HEK293 (cell line): ENCODE results near the gene FAM76B.
A peak's percentile ranks its signal among the peaks of the same experiment; 100 is the strongest.

Experiments
- CTCF ChIA-PET: fragments of 350-600 bp; formaldehyde crosslinking; extraction: SDS; loops from one replicate; lab custom pipeline; 2021; ENCODE audit warnings: antibody characterized with exemption; lab: Yijun Ruan, JAX
- POLR2A ChIA-PET: fragments of 300-600 bp; formaldehyde crosslinking; extraction: SDS; loops from one replicate; lab custom pipeline; 2020; ENCODE audit warnings: antibody characterized with exemption, inconsistent platforms; lab: Yijun Ruan, JAX
- H3K27ac ChIP-seq: fragments of 200-500 bp; sonication (Bioruptor generic); 2 replicates; pipeline ENCODE4 v1.5.1; 2014; ENCODE audit warnings: low read depth, low read length, control low read depth, inconsistent platforms; ENCODE audit errors: extremely low read depth
- H3K36me3 ChIP-seq, 2 experiments: fragments of 200-500 bp in 1 of 2; sonication (Bioruptor generic) in 1 of 2; 1 replicate in 1 of 2; 2 replicates in 1 of 2; pipeline ENCODE4 v1.5.1; 2014 to 2017; ENCODE audit warnings: inconsistent platforms in 2 of 2, low read length in 2 of 2; ENCODE audit not compliant: control insufficient read depth in 2 of 2, insufficient read depth in 1 of 2
- H3K4me1 ChIP-seq: fragments of 200-500 bp; sonication (Bioruptor generic); 2 replicates; pipeline ENCODE4 v1.5.1; 2014; ENCODE audit warnings: mild to moderate bottlenecking, low read length, inconsistent platforms; ENCODE audit not compliant: control insufficient read depth, insufficient read depth
- H3K4me3 ChIP-seq: 2 replicates; pipeline ENCODE4 v1.5.1; 2011; ENCODE audit warnings: low read depth, mild to moderate bottlenecking, control low read depth, low read length, moderate library complexity
- H3K9me3 ChIP-seq: fragments of 200-500 bp; sonication (Bioruptor generic); 2 replicates; pipeline ENCODE4 v1.5.1; 2014; ENCODE audit warnings: low read depth, low read length, inconsistent platforms; ENCODE audit not compliant: control insufficient read depth, insufficient read depth
- EGR2 ChIP-seq: fragments of 450-650 bp; formaldehyde crosslinking; IDR thresholded peaks from 2 replicates; pipeline ENCODE4 v1.5.1; 2016; ENCODE audit warnings: low read depth, missing biosample characterization, missing genetic modification characterization
- FEZF1 ChIP-seq: fragments of 450-650 bp; formaldehyde crosslinking; IDR thresholded peaks from 2 replicates; pipeline ENCODE4 v1.5.1; 2016; ENCODE audit warnings: missing biosample characterization, missing genetic modification characterization
- GFI1B ChIP-seq: fragments of 450-650 bp; formaldehyde crosslinking; IDR thresholded peaks from 2 replicates; pipeline ENCODE4 v1.5.1; 2016; ENCODE audit warnings: missing biosample characterization, missing genetic modification characterization
- GLIS2 ChIP-seq: fragments of 450-650 bp; formaldehyde crosslinking; IDR thresholded peaks from 2 replicates; pipeline ENCODE4 v1.5.1; 2016; ENCODE audit warnings: missing biosample characterization, missing genetic modification characterization
- IKZF3 ChIP-seq: fragments of 450-650 bp; IDR thresholded peaks from 2 replicates; pipeline ENCODE4 v1.5.0; 2018; ENCODE audit warnings: missing biosample characterization, mild to moderate bottlenecking, missing genetic modification characterization, moderate library complexity
- KLF1 ChIP-seq: fragments of 450-650 bp; formaldehyde crosslinking; IDR thresholded peaks from 2 replicates; pipeline ENCODE4 v1.5.1; 2016; ENCODE audit warnings: missing biosample characterization, missing genetic modification characterization
- OSR2 ChIP-seq: fragments of 450-650 bp; formaldehyde crosslinking; IDR thresholded peaks from 2 replicates; pipeline ENCODE4 v1.5.1; 2016; ENCODE audit warnings: missing biosample characterization, missing genetic modification characterization
- OVOL3 ChIP-seq: fragments of 450-650 bp; formaldehyde crosslinking; IDR thresholded peaks from 2 replicates; pipeline ENCODE4 v1.5.1; 2016; ENCODE audit warnings: missing biosample characterization, missing genetic modification characterization
- ZIC2 ChIP-seq: fragments of 450-650 bp; formaldehyde crosslinking; IDR thresholded peaks from 2 replicates; pipeline ENCODE4 v1.5.1; 2016; ENCODE audit warnings: missing biosample characterization, missing genetic modification characterization
- ZNF112 ChIP-seq: fragments of 450-650 bp; formaldehyde crosslinking; IDR thresholded peaks from 2 replicates; pipeline ENCODE4 v1.5.0; 2017; ENCODE audit warnings: missing biosample characterization, missing genetic modification characterization
- ZNF354C ChIP-seq: fragments of 450-650 bp; formaldehyde crosslinking; IDR thresholded peaks from 2 replicates; pipeline ENCODE4 v1.5.1; 2016; ENCODE audit warnings: missing biosample characterization, missing genetic modification characterization, low read depth, borderline replicate concordance
- ZNF416 ChIP-seq: fragments of 450-650 bp; formaldehyde crosslinking; IDR thresholded peaks from 2 replicates; pipeline ENCODE4 v1.5.1; 2016; ENCODE audit warnings: missing biosample characterization, missing genetic modification characterization
- ZNF433 ChIP-seq: fragments of 450-650 bp; formaldehyde crosslinking; IDR thresholded peaks from 2 replicates; pipeline ENCODE4 v1.5.1; 2016; ENCODE audit warnings: missing biosample characterization, missing genetic modification characterization, low read depth
- ZNF501 ChIP-seq: fragments of 450-650 bp; formaldehyde crosslinking; IDR thresholded peaks from 2 replicates; pipeline ENCODE4 v1.5.1; 2016; ENCODE audit warnings: missing biosample characterization, missing genetic modification characterization
- ZNF548 ChIP-seq: fragments of 450-650 bp; formaldehyde crosslinking; IDR thresholded peaks from 2 replicates; pipeline ENCODE4 v1.5.1; 2016; ENCODE audit warnings: missing biosample characterization, missing genetic modification characterization
- ZNF549 ChIP-seq: fragments of 450-650 bp; IDR thresholded peaks from 2 replicates; pipeline ENCODE4 v1.5.1; 2018; ENCODE audit warnings: missing biosample characterization, missing genetic modification characterization, mild to moderate bottlenecking, inconsistent platforms, moderate library complexity
- ZNF621 ChIP-seq: fragments of 450-650 bp; formaldehyde crosslinking; IDR thresholded peaks from 2 replicates; pipeline ENCODE4 v1.5.1; 2017; ENCODE audit warnings: missing biosample characterization, missing genetic modification characterization
- ZNF654 ChIP-seq: fragments of 450-650 bp; formaldehyde crosslinking; IDR thresholded peaks from 2 replicates; pipeline ENCODE4 v1.5.1; 2016; ENCODE audit warnings: low read depth, missing biosample characterization, missing genetic modification characterization
- ZNF660 ChIP-seq: fragments of 450-650 bp; IDR thresholded peaks from 2 replicates; pipeline ENCODE4 v1.5.1; 2018; ENCODE audit warnings: missing biosample characterization, mild to moderate bottlenecking, missing genetic modification characterization
- ZNF707 ChIP-seq: fragments of 450-650 bp; formaldehyde crosslinking; IDR thresholded peaks from 2 replicates; pipeline ENCODE4 v1.5.1; 2016; ENCODE audit warnings: missing biosample characterization, missing genetic modification characterization
- ZNF776 ChIP-seq: fragments of 450-650 bp; formaldehyde crosslinking; IDR thresholded peaks from 2 replicates; pipeline ENCODE4 v1.5.0; 2017; ENCODE audit warnings: missing biosample characterization, missing genetic modification characterization, borderline replicate concordance
- TF ChIP-seq, protein P1 (sequence below): fragments of 450-650 bp; formaldehyde crosslinking; IDR thresholded peaks from 2 replicates; pipeline ENCODE4 v1.5.1; 2016; ENCODE audit warnings: missing biosample characterization, missing genetic modification characterization
- TF ChIP-seq, protein P2 (sequence below): fragments of 450-650 bp; formaldehyde crosslinking; IDR thresholded peaks from 2 replicates; pipeline ENCODE4 v1.5.1; 2016; ENCODE audit warnings: missing biosample characterization, missing genetic modification characterization

Gene FAM76B

DNA sequence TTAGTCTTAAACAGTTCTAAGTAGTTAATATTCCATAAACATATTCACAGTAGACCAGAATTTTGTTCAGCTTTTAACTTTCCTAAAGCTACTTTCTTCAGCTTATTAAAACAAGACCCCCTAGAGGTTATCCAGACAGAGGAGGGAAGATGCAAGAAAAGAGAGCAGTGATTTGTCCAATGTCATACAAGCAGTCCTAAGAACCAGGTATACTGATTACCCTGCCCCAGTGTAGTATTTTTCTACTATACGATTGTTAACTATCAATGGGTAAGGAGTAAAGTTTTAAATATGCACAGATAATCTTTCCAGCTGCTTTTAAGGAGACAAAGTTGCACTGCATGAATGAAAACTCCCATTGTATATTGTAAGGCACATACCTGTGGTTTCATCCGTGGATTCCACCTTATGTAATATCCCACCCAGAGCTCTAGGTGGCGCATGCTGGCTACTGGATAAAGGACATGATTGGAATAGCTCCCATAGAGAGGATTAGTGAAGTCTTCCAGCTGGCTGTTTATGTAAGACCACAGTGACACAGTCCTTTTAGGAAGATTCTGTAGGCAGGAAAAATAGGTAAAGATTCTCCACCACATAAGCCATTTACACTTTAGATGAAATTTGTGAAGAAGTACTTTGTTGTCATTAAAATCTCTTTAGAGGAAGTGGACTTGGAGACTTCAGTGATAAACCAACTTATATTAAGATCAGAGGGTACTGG lies 46.3 kb upstream of the FAM76B start:
- peaks cover 0 to 84% of the 10 kb centered on the region in 2 experiments; a peak in 2 of 3 replicates for H3K36me3 ChIP-seq
- POLR2A ChIA-PET = interaction anchor here (1.2 to 1.8 kb wide), 2 partner anchors 45 to 507 kb away, joined by 3 to 5 read pairs; partner anchors contain the start of gene MAML2
- H3K27ac ChIP-seq = no peak overlapping the region
- H3K4me3 ChIP-seq = no peak overlapping the region
- H3K9me3 ChIP-seq = no peaks in the 10 kb centered on the region
- TF ChIP-seq ZIC2 (tag by site-specific recombination) (0 out of 2 replicates have a peak, but pooled peaks have one; percentile 7), ZNF654 (tag by site-specific recombination) (peak; percentile 66), ZNF660 (tag by site-specific recombination) (no peak), OSR2 (tag by site-specific recombination) (0 out of 2 replicates have a peak, but pooled peaks have one; percentile 9), ZNF501 (tag by site-specific recombination) (no peak), IKZF3 (tag by site-specific recombination) (0 out of 2 replicates have a peak, but pooled peaks have one; percentile 40), OVOL3 (no peak), GLIS2 (no peak), ZNF621 (tag by site-specific recombination) (no peak), ZNF416 (tag by site-specific recombination) (no peak)
- CTCF ChIA-PET = interaction anchor here (0.6 to 3.2 kb wide), 34 partner anchors 8 to 814 kb away, joined by 3 to 27 read pairs (median 4); partner anchors contain the start of gene MAML2
- H3K4me1 ChIP-seq = no peaks in the 10 kb centered on the region

DNA sequence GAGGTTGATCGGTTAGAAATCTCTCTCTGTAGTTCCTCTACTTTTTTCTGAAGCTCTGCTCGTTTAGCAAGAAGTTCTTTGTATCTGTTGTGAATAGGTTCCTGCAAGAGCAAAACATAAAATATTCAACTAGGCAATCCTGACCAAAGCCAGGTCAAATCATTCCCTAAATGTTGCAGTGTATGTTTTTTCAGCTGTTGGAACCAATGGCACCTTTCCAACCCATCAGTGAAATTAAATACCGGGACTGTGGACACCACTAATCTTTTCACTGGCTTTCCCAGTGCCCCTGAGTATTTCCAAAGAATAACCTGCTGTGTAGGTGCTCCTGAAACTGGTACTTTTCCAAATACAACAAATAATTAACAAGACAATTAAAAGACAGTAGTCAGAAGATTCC lies 45.8 kb upstream of the FAM76B start:
- no peak overlapping the region for H3K27ac ChIP-seq
- H3K4me1 ChIP-seq = no peaks in the 10 kb centered on the region
- no peak overlapping the region for H3K4me3 ChIP-seq
- H3K9me3 ChIP-seq = no peaks in the 10 kb centered on the region
- POLR2A ChIA-PET = interaction anchor here (1.2 to 1.8 kb wide), 2 partner anchors 44 to 508 kb away, joined by 3 to 5 read pairs; partner anchors contain the start of gene MAML2
- CTCF ChIA-PET = interaction anchor here (0.6 to 3.2 kb wide), 30 partner anchors 7 to 815 kb away, joined by 3 to 27 read pairs (median 4); partner anchors contain the start of gene MAML2
- no peak for TF ChIP-seq ZNF112 (tag by site-specific recombination)
- no peak for TF ChIP-seq EGR2 (tag by site-specific recombination)
- peak; percentile 8; the same call in 1 of the 2 replicates for TF ChIP-seq FEZF1
- no peak for TF ChIP-seq GFI1B
- TF ChIP-seq, protein P1, sequence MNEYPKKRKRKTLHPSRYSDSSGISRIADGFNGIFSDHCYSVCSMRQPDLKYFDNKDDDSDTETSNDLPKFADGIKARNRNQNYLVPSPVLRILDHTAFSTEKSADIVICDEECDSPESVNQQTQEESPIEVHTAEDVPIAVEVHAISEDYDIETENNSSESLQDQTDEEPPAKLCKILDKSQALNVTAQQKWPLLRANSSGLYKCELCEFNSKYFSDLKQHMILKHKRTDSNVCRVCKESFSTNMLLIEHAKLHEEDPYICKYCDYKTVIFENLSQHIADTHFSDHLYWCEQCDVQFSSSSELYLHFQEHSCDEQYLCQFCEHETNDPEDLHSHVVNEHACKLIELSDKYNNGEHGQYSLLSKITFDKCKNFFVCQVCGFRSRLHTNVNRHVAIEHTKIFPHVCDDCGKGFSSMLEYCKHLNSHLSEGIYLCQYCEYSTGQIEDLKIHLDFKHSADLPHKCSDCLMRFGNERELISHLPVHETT (tag by site-specific recombination) = no peak
- no peak for TF ChIP-seq ZNF416 (tag by site-specific recombination)
- TF ChIP-seq ZNF354C (tag by site-specific recombination) = no peak
- no peak for TF ChIP-seq ZNF548 (tag by site-specific recombination)
- TF ChIP-seq OSR2 (tag by site-specific recombination) = peak; percentile 43; the same call in 1 of the 2 replicates
- TF ChIP-seq KLF1 (tag by site-specific recombination) = no peak
- no peak for TF ChIP-seq ZNF707
- TF ChIP-seq ZNF433 (tag by site-specific recombination) = no peak
- TF ChIP-seq ZNF549 (tag by site-specific recombination) = no peak
- TF ChIP-seq, protein P2, sequence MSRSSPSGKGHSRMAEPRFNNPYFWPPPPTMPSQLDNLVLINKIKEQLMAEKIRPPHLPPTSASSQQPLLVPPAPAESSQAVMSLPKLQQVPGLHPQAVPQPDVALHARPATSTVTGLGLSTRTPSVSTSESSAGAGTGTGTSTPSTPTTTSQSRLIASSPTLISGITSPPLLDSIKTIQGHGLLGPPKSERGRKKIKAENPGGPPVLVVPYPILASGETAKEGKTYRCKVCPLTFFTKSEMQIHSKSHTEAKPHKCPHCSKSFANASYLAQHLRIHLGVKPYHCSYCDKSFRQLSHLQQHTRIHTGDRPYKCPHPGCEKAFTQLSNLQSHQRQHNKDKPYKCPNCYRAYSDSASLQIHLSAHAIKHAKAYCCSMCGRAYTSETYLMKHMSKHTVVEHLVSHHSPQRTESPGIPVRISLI = no peak
- no peak for TF ChIP-seq ZNF776 (tag by site-specific recombination)
- peaks cover 0 to 85% of the 10 kb centered on the region in 2 experiments; a peak in 2 of 3 replicates for H3K36me3 ChIP-seq
